OCI-LY1 (cell line): ENCODE measurements around the gene EEPD1.

Source experiments
- H2AFZ ChIP-seq: fragments of 200-600 bp; sonication (generic), shearing (Covaris generic); 2 replicates; pipeline ENCODE4 v1.6.0; 2014; ENCODE audit warnings: antibody characterized with exemption, mild to moderate bottlenecking, low read length
- H3F3A ChIP-seq: fragments of 200-600 bp; sonication (generic), shearing (Covaris generic); 2 replicates; pipeline ENCODE4 v1.6.0; 2014; ENCODE audit warnings: mild to moderate bottlenecking, antibody characterized with exemption, low read length, moderate library complexity; ENCODE audit not compliant: insufficient read depth
- H3K27ac ChIP-seq: fragments of 200-600 bp; sonication (generic); 2 replicates; pipeline ENCODE4 v1.5.1; 2014; ENCODE audit warnings: low read length, mixed run types, mild to moderate bottlenecking, low read depth; ENCODE audit not compliant: poor library complexity, severe bottlenecking
- H3K27me3 ChIP-seq: fragments of 200-600 bp; sonication (generic); 2 replicates; pipeline ENCODE4 v1.6.0; 2014; ENCODE audit warnings: antibody characterized with exemption, mild to moderate bottlenecking, low read length, moderate library complexity; ENCODE audit not compliant: insufficient read depth
- H3K36me3 ChIP-seq: fragments of 200-600 bp; sonication (generic); 2 replicates; pipeline ENCODE4 v1.6.1; 2014; ENCODE audit warnings: mild to moderate bottlenecking, antibody characterized with exemption, low read length, moderate library complexity, mixed read lengths; ENCODE audit not compliant: insufficient read depth
- H3K4me1 ChIP-seq: fragments of 200-600 bp; sonication (generic); 2 replicates; pipeline ENCODE4 v1.5.1; 2014; ENCODE audit warnings: mild to moderate bottlenecking, low read length, moderate library complexity; ENCODE audit not compliant: insufficient read depth, severe bottlenecking
- H3K4me2 ChIP-seq: fragments of 200-600 bp; sonication (generic), shearing (Covaris generic); 2 replicates; pipeline ENCODE4 v1.6.1; 2014; ENCODE audit warnings: low read length
- H3K4me3 ChIP-seq: fragments of 200-600 bp; sonication (generic); 2 replicates; pipeline ENCODE4 v1.5.1; 2014; ENCODE audit warnings: low read length, low read depth, mild to moderate bottlenecking, mixed read lengths; ENCODE audit not compliant: poor library complexity, severe bottlenecking
- H3K79me2 ChIP-seq: fragments of 200-600 bp; shearing (Covaris generic); 2 replicates; pipeline ENCODE4 v1.6.1; 2016; ENCODE audit warnings: mixed run types, low read length, mixed read lengths; ENCODE audit not compliant: insufficient read depth
- H3K9ac ChIP-seq: fragments of 200-600 bp; sonication (generic), shearing (Covaris generic); 2 replicates; pipeline ENCODE4 v1.6.1; 2014; ENCODE audit warnings: mild to moderate bottlenecking, low read length, mixed read lengths
- H3K9me2 ChIP-seq: fragments of 200-600 bp; sonication (generic), shearing (Covaris generic); 2 replicates; pipeline ENCODE4 v1.6.1; 2014; ENCODE audit warnings: low read depth, mild to moderate bottlenecking, low read length, mixed read lengths
- H3K9me3 ChIP-seq: fragments of 200-600 bp; shearing (Covaris generic); 2 replicates; pipeline ENCODE4 v1.6.1; 2014; ENCODE audit warnings: low read length, mixed read lengths
- H4K20me1 ChIP-seq: fragments of 200-600 bp; sonication (generic), shearing (Covaris generic); 2 replicates; pipeline ENCODE4 v1.6.0; 2016; ENCODE audit warnings: mild to moderate bottlenecking, low read length; ENCODE audit not compliant: insufficient read depth
- CTCF ChIP-seq: fragments of 200-600 bp; sonication (generic), shearing (Covaris generic); IDR thresholded peaks from 2 replicates; pipeline ENCODE4 v1.5.1; 2017; ENCODE audit warnings: mild to moderate bottlenecking, antibody characterized with exemption, low read length, moderate library complexity, mixed read lengths
- EZH2 ChIP-seq: fragments of 200-600 bp; sonication (generic), shearing (Covaris generic); IDR thresholded peaks from 2 replicates; pipeline ENCODE4 v1.8.0; 2017; ENCODE audit warnings: borderline replicate concordance, mixed run types, mild to moderate bottlenecking, antibody characterized with exemption, low read length, moderate library complexity, mixed read lengths

Gene EEPD1

GRCh38 chr7:36276428-36277248 lies 123.6 kb downstream of the EEPD1 start:
- Histone ChIP-seq H3K79me2 (no peaks in the 10 kb centered on the region), H3K4me1 (peaks cover 60% of the 10 kb centered on the region), H3K9me3 (no peaks in the 10 kb centered on the region), H3K4me2 (no peak overlapping the region), H3K27me3 (no peaks in the 10 kb centered on the region), H3K36me3 (no peaks in the 10 kb centered on the region), H3K9ac (no peak overlapping the region), H3F3A (no peaks in the 10 kb centered on the region), H4K20me1 (no peaks in the 10 kb centered on the region), H2AFZ (no peak overlapping the region), H3K4me3 (no peak overlapping the region), H3K27ac (no peak overlapping the region), H3K9me2 (no peaks in the 10 kb centered on the region)
- TF ChIP-seq CTCF (no peak), EZH2 (no peak)

- Histone ChIP-seq H3K27me3 (no peaks in the 10 kb centered on the region), H3K9ac (no peak overlapping the region), H3K79me2 (no peaks in the 10 kb centered on the region), H3K4me3 (no peak overlapping the region), H4K20me1 (no peaks in the 10 kb centered on the region), H3K9me3 (no peaks in the 10 kb centered on the region), H3K4me1 (peaks cover 64% of the 10 kb centered on the region), H3K27ac (no peak overlapping the region), H3K9me2 (no peaks in the 10 kb centered on the region), H3F3A (no peaks in the 10 kb centered on the region), H3K36me3 (no peaks in the 10 kb centered on the region), H3K4me2 (no peak overlapping the region), H2AFZ (no peak overlapping the region)
- TF ChIP-seq EZH2: no peak
- no peak for TF ChIP-seq CTCF
Measured at GRCh38 chr7:36277249-36277542, 124.1 kb downstream of the EEPD1 start.

- no peak overlapping the region for H3K4me2 ChIP-seq
- no peak overlapping the region for H3K9ac ChIP-seq
- H3K27ac ChIP-seq: no peak overlapping the region
- TF ChIP-seq CTCF: no peak
- TF ChIP-seq EZH2: no peak
- H3K4me3 ChIP-seq: no peak overlapping the region
- H3K9me2 ChIP-seq: no peaks in the 10 kb centered on the region
- H3K27me3 ChIP-seq: no peaks in the 10 kb centered on the region
- H2AFZ ChIP-seq: no peak overlapping the region
- H3K9me3 ChIP-seq: no peaks in the 10 kb centered on the region
- no peaks in the 10 kb centered on the region for H3F3A ChIP-seq
- peaks cover 66% of the 10 kb centered on the region for H3K4me1 ChIP-seq
- no peaks in the 10 kb centered on the region for H4K20me1 ChIP-seq
- H3K79me2 ChIP-seq: no peaks in the 10 kb centered on the region
- H3K36me3 ChIP-seq: no peaks in the 10 kb centered on the region
Measured at GRCh38 chr7:36278069-36278619, 125.1 kb downstream of the EEPD1 start.
